CD4-positive, CD25-positive, alpha-beta regulatory T cell (primary cell): ENCODE data around the gene ACAP2. TPM values are rescaled to one million over a fixed set of nuclear protein-coding genes. Genes with fewer than 3 reads are reported as not detected.
A peak's percentile ranks its signal among the peaks of the same experiment; 100 is the strongest.

ENCODE experiments used
- ATAC-seq, 2 donors: fragments of 150-1000 bp; cut with Tn5 transposase; one replicate each; pipeline ENCODE4 v1.10.0; 2021; ENCODE audit warnings: low read depth in 2 of 2, moderate number of reproducible peaks in 2 of 2, moderate library complexity in 1 of 2
- DNase-seq, 3 donors: peaks; one replicate each; pipeline versions ENCODE4 v3.0.0 to v3.0.0-alpha.2; 2012 to 2022; ENCODE audit warnings: mixed read lengths in 1 of 3
- H3K27ac ChIP-seq: one replicate; pipeline ENCODE4 v1.7.0; 2013; ENCODE audit warnings: mild to moderate bottlenecking, low read length; ENCODE audit not compliant: insufficient read depth, poor library complexity, severe bottlenecking
- H3K27me3 ChIP-seq: one replicate; pipeline ENCODE4 v1.7.0; 2013; ENCODE audit warnings: low read length; ENCODE audit not compliant: control insufficient read depth, insufficient read depth
- H3K36me3 ChIP-seq: one replicate; pipeline ENCODE4 v1.7.0; 2013; ENCODE audit warnings: mild to moderate bottlenecking, low read length, moderate library complexity; ENCODE audit not compliant: control insufficient read depth, insufficient read depth
- H3K4me1 ChIP-seq: 2 replicates; pipeline ENCODE4 v1.7.0; 2013; ENCODE audit warnings: mild to moderate bottlenecking, low read length; ENCODE audit not compliant: insufficient read depth, control insufficient read depth, poor library complexity, severe bottlenecking
- H3K4me3 ChIP-seq: one replicate; pipeline ENCODE4 v1.7.0; 2013; ENCODE audit warnings: low read depth, mild to moderate bottlenecking, low read length, moderate library complexity
- H3K9me3 ChIP-seq, 2 experiments: 1 replicate in 1 of 2; 2 replicates in 1 of 2; pipeline ENCODE4 v1.7.0; 2013; ENCODE audit warnings: low read length in 2 of 2, mild to moderate bottlenecking in 1 of 2, moderate library complexity in 1 of 2; ENCODE audit not compliant: control insufficient read depth in 2 of 2
- H3K27ac Mint-ChIP-seq, 3 donors: one replicate each; pipeline ENCODE4 v1.8.0; 2020 to 2022; ENCODE audit warnings: mild to moderate bottlenecking in 3 of 3, mixed read lengths in 3 of 3, moderate library complexity in 2 of 3
- H3K27me3 Mint-ChIP-seq: one replicate; pipeline ENCODE4 v1.8.0; 2022; ENCODE audit warnings: mild to moderate bottlenecking, mixed read lengths
- H3K36me3 Mint-ChIP-seq: one replicate; pipeline ENCODE4 v1.8.0; 2020; ENCODE audit warnings: mixed read lengths
- H3K4me1 Mint-ChIP-seq, 4 donors: one replicate each; pipeline ENCODE4 v1.8.0; 2020 to 2022; ENCODE audit warnings: mixed read lengths in 4 of 4, mild to moderate bottlenecking in 1 of 4
- H3K4me3 Mint-ChIP-seq, 4 donors: one replicate each; pipeline ENCODE4 v1.8.0; 2020 to 2022; ENCODE audit warnings: mild to moderate bottlenecking in 4 of 4, mixed read lengths in 4 of 4, moderate library complexity in 3 of 4
- H3K9me3 Mint-ChIP-seq, 7 donors: one replicate each; pipeline ENCODE4 v1.8.0; 2020 to 2022; ENCODE audit warnings: mixed read lengths in 7 of 7, mild to moderate bottlenecking in 3 of 7, moderate library complexity in 2 of 7
- polyA plus RNA-seq, 4 donors: library from polyadenylated mRNA; unstranded; fragments of 300-500 nt; fragmentation: Illumina TruSeq; gene quantifications; one replicate each; pipeline ENCODE4 v1.2.3, GENCODE V29; 2021
- total RNA-seq: library from RNA; stranded (reverse); gene quantifications from one replicate; pipeline ENCODE4 v1.2.3, GENCODE V29; 2022

Gene ACAP2
- total and polyA plus RNA-seq, 5 donors from 2014 or later = 36.9 to 121 (median 51.9) TPM

DNA sequence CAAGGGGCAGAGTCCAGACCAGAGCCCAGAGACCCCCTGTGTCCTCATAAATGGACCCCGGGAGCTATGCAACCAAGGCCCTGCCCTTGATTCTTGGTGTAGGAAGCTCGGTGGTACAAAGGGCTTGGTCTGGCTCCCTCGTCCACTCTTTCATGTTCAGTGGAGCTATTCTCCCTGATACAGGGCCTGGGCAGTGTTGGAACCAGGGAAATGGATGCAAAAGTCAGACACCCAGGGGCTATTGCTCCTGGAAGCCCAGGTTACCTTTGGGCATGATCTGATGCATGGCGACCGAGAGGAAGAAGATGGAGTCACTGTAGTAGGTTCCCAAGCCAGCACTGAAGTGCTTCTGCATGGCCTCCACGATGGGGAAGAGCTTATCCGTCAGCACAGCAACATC is 216.4 kb downstream of the ACAP2 start:
- peaks cover 3% of the 10 kb centered on the region for H3K4me1 ChIP-seq

DNA sequence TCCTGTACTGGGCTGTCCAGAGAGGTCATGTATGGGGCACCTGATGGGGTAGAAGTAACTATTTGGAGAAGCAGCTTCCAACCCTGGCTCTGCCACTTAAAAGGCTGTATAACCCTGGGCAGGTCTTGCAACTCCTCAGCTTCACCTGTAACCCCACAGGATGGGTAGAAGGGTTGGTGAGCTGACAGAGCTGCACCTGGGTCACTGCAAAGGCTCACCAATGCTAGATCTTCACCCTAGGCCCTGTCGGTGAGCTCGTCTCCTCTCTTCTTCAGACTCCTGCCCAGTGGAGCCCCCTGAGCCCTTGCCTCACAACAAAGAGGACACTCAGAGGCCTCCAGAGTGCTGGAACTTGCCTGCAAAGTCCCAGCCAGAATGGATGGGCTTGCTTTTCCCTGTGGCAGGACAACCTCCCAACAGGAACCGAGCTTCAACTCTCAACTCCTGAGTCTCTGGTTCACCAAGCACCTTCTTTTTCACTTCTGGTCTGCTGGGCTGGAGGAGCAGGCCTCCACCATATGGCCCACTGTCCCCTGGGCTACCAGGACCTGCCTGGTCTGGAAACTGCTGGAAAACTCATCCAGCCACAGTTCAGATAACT is 217.7 kb downstream of the ACAP2 start:
- Mint-ChIP-seq H3K27ac (no peak overlapping the region), H3K4me1 (peaks cover 5 to 26% (median 16%) of the 10 kb centered on the region in 4 donors)

More for the DNA sequence above, 216.4 kb downstream of the ACAP2 start:
- peaks cover 5 to 26% (median 16%) of the 10 kb centered on the region in 4 donors for H3K4me1 Mint-ChIP-seq
- ATAC-seq (no peak), DNase-seq (no peak)
- Histone ChIP-seq H3K27ac (no peak overlapping the region), H3K27me3 (no peaks in the 10 kb centered on the region), H3K4me3 (no peak overlapping the region), H3K9me3 (no peaks in the 10 kb centered on the region), H3K36me3 (peaks cover 2% of the 10 kb centered on the region)
- H3K9me3 Mint-ChIP-seq = no peaks in the 10 kb centered on the region
- no peak overlapping the region for H3K4me3 Mint-ChIP-seq
- H3K27ac Mint-ChIP-seq = peak overlapping the region; percentile 85 to 87 (median 86)
- peaks cover 11% of the 10 kb centered on the region for H3K36me3 Mint-ChIP-seq
- peaks cover 4% of the 10 kb centered on the region for H3K27me3 Mint-ChIP-seq

More for the DNA sequence above, 217.7 kb downstream of the ACAP2 start:
- Histone ChIP-seq H3K4me1 (peaks cover 3% of the 10 kb centered on the region), H3K9me3 (no peaks in the 10 kb centered on the region), H3K4me3 (no peak overlapping the region), H3K27me3 (no peaks in the 10 kb centered on the region), H3K36me3 (peaks cover 2% of the 10 kb centered on the region), H3K27ac (no peak overlapping the region)
- no peak for ATAC-seq
- Mint-ChIP-seq H3K4me3 (no peak overlapping the region), H3K9me3 (no peaks in the 10 kb centered on the region), H3K27me3 (peaks cover 4% of the 10 kb centered on the region), H3K36me3 (peaks cover 20% of the 10 kb centered on the region)
- no peak for DNase-seq

Other genes with a start within 250 kb of the ACAP2 start
- 6.4 TPM for gene XXYLT1, start 171.9 kb downstream of the ACAP2 start, total RNA-seq
- gene XXYLT1, start 171.9 kb downstream of the ACAP2 start, polyA plus RNA-seq = 1 to 10 TPM; 3.9 to 5.9 (median 4.8) TPM
- gene PPP1R2, start 100.3 kb upstream of the ACAP2 start, total RNA-seq = 169 TPM
- 100 to 1,000 TPM; 253 to 337 (median 306) TPM for gene PPP1R2, start 100.3 kb upstream of the ACAP2 start, polyA plus RNA-seq
- gene APOD, start 140.9 kb upstream of the ACAP2 start, total RNA-seq = not detected
- gene APOD, start 140.9 kb upstream of the ACAP2 start, polyA plus RNA-seq = under 1 TPM in 1 of 4 donors, not detected in 3; 0.60 TPM